GM18519 (cell line): Measurements from ENCODE around the gene A4GNT.
"Not testable (repeated sequence)": the region's sequence is repeated elsewhere in the genome, so short reads cannot be mapped to it uniquely, and the experiment has no call there.

Source experiments
- ATAC-seq: cut with Tn5 transposase; IDR thresholded peaks from one replicate; pipeline ENCODE4 v1.9.1; 2021; ENCODE audit warnings: mild to moderate bottlenecking, moderate library complexity; ENCODE audit not compliant: unreplicated experiment, low FRiP score

The A4GNT gene

DNA sequence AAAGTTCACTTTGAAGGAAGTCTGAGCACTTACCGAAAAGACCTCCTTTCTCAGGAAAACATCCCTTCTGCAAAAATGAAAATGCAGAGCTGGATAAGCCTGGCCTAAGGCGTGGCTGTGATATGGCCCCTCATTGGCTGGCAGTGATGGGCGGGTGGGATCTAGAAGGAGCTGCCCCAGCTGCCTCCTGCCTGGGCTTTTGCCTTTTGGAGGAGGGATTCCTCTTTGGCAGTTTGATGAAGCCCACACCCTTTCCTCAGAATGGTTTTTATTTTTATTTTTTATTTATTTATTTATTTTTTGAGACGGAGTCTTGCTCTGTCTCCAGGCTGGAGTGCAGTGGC is 12.8 kb downstream of the A4GNT start:
- ATAC-seq: no peak

- peak; percentile 60 for ATAC-seq
These were observed 13.4 kb downstream of the A4GNT start for GRCh38 chr3:138118612-138119422.

DNA sequence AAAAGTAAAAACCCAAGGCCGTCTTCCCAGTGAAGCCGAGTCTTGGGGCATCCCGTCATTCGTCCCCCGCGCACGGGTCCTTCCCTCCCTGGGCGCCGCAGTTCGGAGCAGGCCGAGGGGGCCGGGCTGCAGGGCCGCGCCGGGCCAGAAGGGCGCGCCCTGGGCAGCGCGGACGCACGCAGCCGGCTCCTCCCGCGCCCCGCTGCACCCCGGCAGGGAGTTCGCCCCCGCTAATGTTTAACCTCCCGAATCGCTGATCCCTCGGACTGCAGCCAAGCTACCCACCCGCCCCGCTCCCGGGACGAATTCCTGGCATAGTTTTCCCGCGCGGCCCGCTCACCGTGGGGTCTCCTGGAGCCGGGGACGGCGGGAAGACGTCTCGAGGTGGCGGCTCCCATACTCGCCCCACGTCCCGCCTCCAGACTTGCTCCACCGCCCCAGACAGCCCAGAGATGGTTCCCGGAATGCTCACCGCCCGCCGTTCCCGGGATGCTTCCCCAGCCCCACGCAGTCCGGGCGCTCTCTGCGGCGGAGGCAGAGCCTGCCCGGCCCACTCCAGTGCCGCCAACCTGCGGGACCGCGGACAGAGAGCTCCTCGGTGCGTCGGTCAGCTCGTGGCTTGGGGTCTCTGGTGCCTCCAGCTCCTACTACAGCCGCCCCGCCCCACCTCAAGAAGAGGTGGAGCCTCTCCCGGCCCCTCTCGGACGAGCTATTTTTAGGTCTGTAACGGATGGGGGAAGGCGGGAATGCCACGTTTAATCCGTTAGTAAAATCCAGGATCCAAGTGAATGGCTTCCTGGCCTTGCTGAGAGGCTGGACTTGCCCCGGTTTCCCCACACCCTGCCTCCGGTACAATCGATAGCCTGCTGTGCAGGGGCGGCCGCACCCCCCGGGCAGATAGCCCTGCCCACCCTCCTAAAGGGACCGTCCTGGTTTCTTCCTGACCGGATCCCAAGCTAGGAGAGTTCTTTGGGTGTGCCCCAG is 16.9 kb downstream of the A4GNT start, which contains the start of gene DZIP1L:
Gene DZIP1L (minus strand): TSS at position 621 of the 984 bp plus-strand sequence. CDS start 11,637 bp downstream, outside the sequence.
- ATAC-seq: no peak

- ATAC-seq: no peak
These were observed 17.7 kb downstream of the A4GNT start for GRCh38 chr3:138114431-138114918.

- no peak for ATAC-seq
These were observed 18.9 kb downstream of the A4GNT start for GRCh38 chr3:138113326-138113725.

GRCh38 chr3:138112362-138112761 is 19.8 kb downstream of the A4GNT start:
- ATAC-seq: no peak

- ATAC-seq: no peak
These were observed 26.6 kb downstream of the A4GNT start for GRCh38 chr3:138105598-138105997.

GRCh38 chr3:138103466-138103865 is 28.7 kb downstream of the A4GNT start:
- ATAC-seq: no peak

- not testable (repeated sequence) for ATAC-seq
These were observed 30.7 kb downstream of the A4GNT start for GRCh38 chr3:138101351-138101940.

- no peak for ATAC-seq
These were observed 32.8 kb downstream of the A4GNT start for GRCh38 chr3:138099417-138099816.

- no peak for ATAC-seq
These were observed 34.7 kb downstream of the A4GNT start for GRCh38 chr3:138097192-138098172.

DNA sequence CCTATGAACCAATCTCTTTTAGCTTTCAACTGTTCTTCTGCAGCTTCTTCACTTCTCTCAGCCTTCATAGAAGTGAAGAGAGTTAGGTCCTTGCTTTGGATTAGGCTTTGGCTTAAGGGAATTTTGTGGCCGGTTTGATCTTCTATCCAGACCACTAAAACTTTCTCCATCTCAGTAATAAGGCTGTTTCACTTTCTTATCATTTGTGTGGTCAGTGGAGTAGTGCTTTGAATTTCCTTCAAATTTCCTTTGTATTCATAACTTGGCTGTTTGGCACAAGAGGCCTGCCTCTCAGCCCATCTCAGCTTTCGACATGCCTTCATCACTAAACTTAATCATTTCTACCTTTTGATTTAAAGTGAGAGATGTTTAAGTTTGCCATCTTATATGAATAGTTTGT is 38.5 kb downstream of the A4GNT start:
- no peak for ATAC-seq

DNA sequence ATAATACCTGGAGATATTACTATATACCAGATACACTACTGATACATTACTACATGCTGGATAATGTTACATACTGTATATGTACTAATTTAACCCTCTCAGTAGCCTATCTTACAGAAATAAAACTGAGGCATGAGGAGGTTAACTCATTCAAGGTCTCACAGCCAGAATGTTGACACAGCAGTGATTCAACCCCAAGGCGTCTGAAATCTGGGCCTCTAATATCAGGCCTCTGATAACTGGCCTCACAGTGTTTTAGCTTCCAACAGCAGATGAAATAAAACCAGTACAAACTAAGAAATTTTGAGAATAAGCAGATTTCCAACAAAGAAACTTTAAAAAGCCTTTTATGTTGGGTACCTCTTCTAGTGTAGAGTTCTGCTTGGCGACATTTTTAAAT is 40.2 kb downstream of the A4GNT start:
- ATAC-seq: no peak

GRCh38 chr3:138089091-138089490 is 43.1 kb downstream of the A4GNT start:
- ATAC-seq: no peak

DNA sequence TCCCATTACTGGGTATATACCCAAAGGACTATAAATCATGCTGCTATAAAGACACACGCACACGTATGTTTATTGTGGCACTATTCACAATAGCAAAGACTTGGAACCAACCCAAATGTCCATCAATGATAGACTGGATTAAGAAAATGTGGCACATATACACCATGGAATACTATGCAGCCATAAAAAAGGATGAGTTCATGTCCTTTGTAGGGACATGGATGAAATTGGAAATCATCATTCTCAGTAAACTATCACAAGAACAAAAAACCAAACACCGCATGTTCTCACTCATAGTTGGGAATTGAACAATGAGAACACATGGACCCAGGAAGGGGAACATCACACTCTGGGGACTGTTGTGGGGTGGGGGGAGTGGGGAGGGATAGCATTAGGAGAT is 46.4 kb downstream of the A4GNT start:
- not testable (repeated sequence) for ATAC-seq

DNA sequence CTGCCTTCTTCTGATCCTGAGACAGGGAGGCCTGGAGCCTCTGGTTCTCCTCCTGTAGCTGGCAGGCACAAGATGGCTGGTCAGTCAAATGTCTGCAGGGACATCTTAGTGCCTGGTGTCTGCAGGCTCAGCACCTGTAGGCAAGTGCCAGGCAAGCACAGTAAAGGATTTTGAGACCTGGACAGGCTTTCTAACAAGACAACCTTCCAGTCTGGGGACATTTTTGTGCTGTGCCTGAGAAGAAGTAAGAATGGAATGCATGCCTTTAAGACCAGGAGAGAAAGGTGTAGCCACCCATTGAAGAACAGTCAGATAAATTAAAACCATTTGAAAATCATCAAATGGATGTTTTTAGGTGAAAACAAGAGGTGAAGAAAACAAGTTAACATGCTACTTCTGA is 48.0 kb downstream of the A4GNT start:
- ATAC-seq: no peak

- ATAC-seq: no peak
These were observed 49.2 kb downstream of the A4GNT start for GRCh38 chr3:138082992-138083386.

DNA sequence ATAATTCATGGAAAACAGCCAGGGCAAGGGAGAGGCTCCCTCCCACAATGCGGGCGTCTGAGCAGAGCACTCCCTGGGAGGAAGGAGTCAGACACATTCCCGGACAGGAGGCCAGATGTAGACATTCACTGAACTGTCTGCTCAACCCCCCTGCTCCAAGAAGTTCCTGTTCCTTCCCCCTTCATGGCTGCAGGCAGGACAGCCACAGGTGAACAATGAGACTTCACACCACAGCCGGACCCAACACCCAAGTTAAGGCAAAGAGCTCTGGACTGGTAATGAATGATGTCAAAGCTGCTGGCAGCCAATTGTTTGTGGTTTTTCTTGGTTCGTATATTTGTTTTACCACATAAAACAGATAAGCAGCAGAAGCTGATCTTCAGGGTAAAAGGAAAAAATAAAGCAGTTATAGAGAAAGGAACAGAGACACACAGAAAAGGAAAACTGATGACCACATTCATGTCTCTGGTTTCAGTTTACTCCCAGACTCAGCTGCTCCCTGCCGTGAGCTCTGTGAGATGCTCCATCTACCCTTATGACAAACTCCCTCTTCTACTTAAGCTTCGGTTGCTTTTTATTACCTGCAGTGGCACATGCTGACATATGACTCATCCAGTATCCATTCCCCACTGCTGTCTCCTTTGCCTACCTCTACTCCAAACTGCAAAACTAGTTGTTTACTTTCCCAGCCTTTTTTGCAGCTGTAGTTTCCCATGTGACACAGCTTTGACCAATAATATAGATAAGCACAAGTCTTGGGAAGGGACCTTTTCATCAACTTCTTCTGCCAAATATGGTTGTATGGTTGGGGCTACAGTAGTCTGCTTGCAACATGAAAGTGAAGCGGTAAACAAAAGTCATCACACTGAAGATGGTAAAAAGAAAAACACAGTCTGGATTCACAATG is 49.9 kb downstream of the A4GNT start:
- peak; percentile 62 for ATAC-seq
